GM12878 (cell line): ENCODE results near the gene ACAP1.

ENCODE experiments used
- MTA3 ChIP-seq: IDR thresholded peaks from 2 replicates; pipeline ENCODE4 v1.6.1; 2012; ENCODE audit warnings: low read length, inconsistent platforms, borderline replicate concordance
- POLR2A ChIP-seq: IDR thresholded peaks from 2 replicates; pipeline ENCODE4 v1.6.1; 2011; ENCODE audit warnings: low read depth, mild to moderate bottlenecking, low read length
- POLR2AphosphoS5 ChIP-seq: IDR thresholded peaks from 2 replicates; pipeline ENCODE4 v1.6.1; 2011; ENCODE audit warnings: mild to moderate bottlenecking, low read length, inconsistent platforms
- SREBF2 ChIP-seq: IDR thresholded peaks from 2 replicates; pipeline ENCODE4 v1.6.1; 2012; ENCODE audit warnings: mild to moderate bottlenecking, low read length
- TF ChIP-seq, protein P1 (sequence below), 3 experiments: IDR thresholded peaks in 2 of 3; conservative IDR thresholded peaks in 1 of 3; 2 replicates each; pipeline ENCODE4 v1.5.1; 2011; ENCODE audit warnings: low read depth in 3 of 3, low read length in 3 of 3, mild to moderate bottlenecking in 3 of 3, control low read depth in 2 of 3, moderate library complexity in 2 of 3, inconsistent platforms in 1 of 3, mixed read lengths in 1 of 3; ENCODE audit not compliant: control insufficient read depth in 2 of 3, insufficient read depth in 1 of 3; ENCODE audit errors: extremely low read depth in 1 of 3
- TF ChIP-seq, protein P2 (sequence below): fragments of 450-650 bp; IDR thresholded peaks from 2 replicates; pipeline ENCODE4 v1.6.1; 2016; ENCODE audit warnings: mild to moderate bottlenecking
- TF ChIP-seq, protein P3 (sequence below): IDR thresholded peaks from 2 replicates; pipeline ENCODE4 v1.6.1; 2012; ENCODE audit warnings: low read depth, low read length, improper control_type of control experiment

DNA sequence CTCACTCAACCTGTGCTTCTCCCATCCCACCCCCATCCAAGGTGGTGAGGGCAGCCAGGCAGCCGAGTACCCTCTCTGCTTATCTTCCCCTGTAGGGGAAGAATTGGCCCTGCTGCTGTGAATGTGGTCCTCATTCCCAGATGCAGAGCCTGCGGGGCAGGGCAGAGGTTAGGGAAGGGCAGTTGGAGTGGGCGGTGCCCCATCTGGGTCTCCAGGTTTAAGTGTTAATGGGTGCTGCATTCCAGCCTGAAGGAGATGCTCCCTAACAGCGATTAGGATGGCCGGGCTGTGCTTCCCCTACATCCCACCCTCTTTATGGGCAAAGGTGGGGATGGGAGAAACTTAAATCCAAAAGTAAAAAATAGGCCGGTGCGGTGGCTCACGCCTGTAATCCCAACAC, 30.8 kb downstream of the ACAP1 start:
- TF ChIP-seq POLR2A = no peak
- TF ChIP-seq MTA3 = no peak
- TF ChIP-seq, protein P1, sequence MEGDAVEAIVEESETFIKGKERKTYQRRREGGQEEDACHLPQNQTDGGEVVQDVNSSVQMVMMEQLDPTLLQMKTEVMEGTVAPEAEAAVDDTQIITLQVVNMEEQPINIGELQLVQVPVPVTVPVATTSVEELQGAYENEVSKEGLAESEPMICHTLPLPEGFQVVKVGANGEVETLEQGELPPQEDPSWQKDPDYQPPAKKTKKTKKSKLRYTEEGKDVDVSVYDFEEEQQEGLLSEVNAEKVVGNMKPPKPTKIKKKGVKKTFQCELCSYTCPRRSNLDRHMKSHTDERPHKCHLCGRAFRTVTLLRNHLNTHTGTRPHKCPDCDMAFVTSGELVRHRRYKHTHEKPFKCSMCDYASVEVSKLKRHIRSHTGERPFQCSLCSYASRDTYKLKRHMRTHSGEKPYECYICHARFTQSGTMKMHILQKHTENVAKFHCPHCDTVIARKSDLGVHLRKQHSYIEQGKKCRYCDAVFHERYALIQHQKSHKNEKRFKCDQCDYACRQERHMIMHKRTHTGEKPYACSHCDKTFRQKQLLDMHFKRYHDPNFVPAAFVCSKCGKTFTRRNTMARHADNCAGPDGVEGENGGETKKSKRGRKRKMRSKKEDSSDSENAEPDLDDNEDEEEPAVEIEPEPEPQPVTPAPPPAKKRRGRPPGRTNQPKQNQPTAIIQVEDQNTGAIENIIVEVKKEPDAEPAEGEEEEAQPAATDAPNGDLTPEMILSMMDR (IDR thresholded peaks at IDR 0.05 in 2 of 3, conservative IDR thresholded peaks at IDR 0.05 in 1 of 3; ENCODE audit: control insufficient read depth in 2 of 3, extremely low read depth in 1 of 3, insufficient read depth in 1 of 3, low read depth in 3 of 3, low read length in 3 of 3) = no peak
- TF ChIP-seq, protein P2, sequence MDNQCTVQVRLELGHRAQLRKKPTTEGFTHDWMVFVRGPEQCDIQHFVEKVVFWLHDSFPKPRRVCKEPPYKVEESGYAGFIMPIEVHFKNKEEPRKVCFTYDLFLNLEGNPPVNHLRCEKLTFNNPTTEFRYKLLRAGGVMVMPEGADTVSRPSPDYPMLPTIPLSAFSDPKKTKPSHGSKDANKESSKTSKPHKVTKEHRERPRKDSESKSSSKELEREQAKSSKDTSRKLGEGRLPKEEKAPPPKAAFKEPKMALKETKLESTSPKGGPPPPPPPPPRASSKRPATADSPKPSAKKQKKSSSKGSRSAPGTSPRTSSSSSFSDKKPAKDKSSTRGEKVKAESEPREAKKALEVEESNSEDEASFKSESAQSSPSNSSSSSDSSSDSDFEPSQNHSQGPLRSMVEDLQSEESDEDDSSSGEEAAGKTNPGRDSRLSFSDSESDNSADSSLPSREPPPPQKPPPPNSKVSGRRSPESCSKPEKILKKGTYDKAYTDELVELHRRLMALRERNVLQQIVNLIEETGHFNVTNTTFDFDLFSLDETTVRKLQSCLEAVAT = no peak
- no peak for TF ChIP-seq POLR2AphosphoS5
- TF ChIP-seq, protein P3, sequence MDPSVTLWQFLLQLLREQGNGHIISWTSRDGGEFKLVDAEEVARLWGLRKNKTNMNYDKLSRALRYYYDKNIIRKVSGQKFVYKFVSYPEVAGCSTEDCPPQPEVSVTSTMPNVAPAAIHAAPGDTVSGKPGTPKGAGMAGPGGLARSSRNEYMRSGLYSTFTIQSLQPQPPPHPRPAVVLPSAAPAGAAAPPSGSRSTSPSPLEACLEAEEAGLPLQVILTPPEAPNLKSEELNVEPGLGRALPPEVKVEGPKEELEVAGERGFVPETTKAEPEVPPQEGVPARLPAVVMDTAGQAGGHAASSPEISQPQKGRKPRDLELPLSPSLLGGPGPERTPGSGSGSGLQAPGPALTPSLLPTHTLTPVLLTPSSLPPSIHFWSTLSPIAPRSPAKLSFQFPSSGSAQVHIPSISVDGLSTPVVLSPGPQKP = no peak
- TF ChIP-seq SREBF2 = no peak
